BJ (cell line): Measurements from ENCODE around the gene MYO3B. TPM values are rescaled to one million over a fixed set of nuclear protein-coding genes. Genes with fewer than 3 reads are reported as not detected.

Experiments
- CTCF ChIA-PET: fragments of 350-600 bp; formaldehyde crosslinking; extraction: SDS; loops from one replicate; lab custom pipeline; 2021; ENCODE audit warnings: antibody characterized with exemption, inconsistent platforms; lab: Yijun Ruan, JAX
- POLR2A ChIA-PET: fragments of 300-600 bp; sonication (Branson Sonifier 250); formaldehyde crosslinking; extraction: SDS; loops from one replicate; lab custom pipeline; 2021; ENCODE audit warnings: antibody characterized with exemption; lab: Charles Lee
- DNase-seq: peaks from one replicate; pipeline ENCODE4 v3.0.0-alpha.2; 2011; ENCODE audit warnings: low read depth
- H3K27me3 ChIP-seq: 2 replicates; pipeline ENCODE4 v1.6.0; 2011; ENCODE audit warnings: low read length; ENCODE audit not compliant: control insufficient read depth, insufficient read depth
- H3K36me3 ChIP-seq: 2 replicates; pipeline ENCODE4 v1.5.1; 2011; ENCODE audit warnings: low read length; ENCODE audit not compliant: control insufficient read depth, insufficient read depth
- H3K4me3 ChIP-seq: 2 replicates; pipeline ENCODE4 v1.5.1; 2011; ENCODE audit warnings: low read depth, mild to moderate bottlenecking, control low read depth, low read length
- polyA plus RNA-seq: library from polyadenylated mRNA; depleted of rRNA; stranded (reverse); fragments of >200 nt; gene quantifications from 2 replicates; pipeline ENCODE4 v1.2.3, GENCODE V29; 2011
- TF ChIP-seq, protein P1 (sequence below): IDR thresholded peaks from 2 replicates; pipeline ENCODE4 v1.5.1; 2011; ENCODE audit warnings: low read depth, mild to moderate bottlenecking, control low read depth, inconsistent platforms, low read length, moderate library complexity; ENCODE audit not compliant: insufficient read depth

MYO3B gene
- polyA plus RNA-seq, 1 experiment, result not detected

DNA sequence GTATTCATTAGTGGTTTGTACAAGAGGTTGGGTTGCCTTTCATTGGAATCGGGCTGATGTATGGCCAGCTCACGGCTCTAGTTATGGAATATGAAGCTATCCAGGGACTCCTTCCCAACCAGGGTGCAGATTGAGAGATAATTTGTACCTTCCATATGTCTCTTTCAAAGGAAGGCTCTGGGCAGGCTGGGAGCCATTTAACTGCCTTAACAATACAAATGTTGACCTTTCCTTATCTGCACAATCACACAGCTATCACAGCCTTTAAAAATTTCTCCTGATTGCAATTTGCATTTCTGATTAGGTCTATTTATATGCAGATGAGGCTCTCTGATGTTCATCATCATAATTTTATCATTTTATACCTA lies 58.7 kb downstream of the MYO3B start:
- TF ChIP-seq, protein P1, sequence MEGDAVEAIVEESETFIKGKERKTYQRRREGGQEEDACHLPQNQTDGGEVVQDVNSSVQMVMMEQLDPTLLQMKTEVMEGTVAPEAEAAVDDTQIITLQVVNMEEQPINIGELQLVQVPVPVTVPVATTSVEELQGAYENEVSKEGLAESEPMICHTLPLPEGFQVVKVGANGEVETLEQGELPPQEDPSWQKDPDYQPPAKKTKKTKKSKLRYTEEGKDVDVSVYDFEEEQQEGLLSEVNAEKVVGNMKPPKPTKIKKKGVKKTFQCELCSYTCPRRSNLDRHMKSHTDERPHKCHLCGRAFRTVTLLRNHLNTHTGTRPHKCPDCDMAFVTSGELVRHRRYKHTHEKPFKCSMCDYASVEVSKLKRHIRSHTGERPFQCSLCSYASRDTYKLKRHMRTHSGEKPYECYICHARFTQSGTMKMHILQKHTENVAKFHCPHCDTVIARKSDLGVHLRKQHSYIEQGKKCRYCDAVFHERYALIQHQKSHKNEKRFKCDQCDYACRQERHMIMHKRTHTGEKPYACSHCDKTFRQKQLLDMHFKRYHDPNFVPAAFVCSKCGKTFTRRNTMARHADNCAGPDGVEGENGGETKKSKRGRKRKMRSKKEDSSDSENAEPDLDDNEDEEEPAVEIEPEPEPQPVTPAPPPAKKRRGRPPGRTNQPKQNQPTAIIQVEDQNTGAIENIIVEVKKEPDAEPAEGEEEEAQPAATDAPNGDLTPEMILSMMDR, result no peak
- Histone ChIP-seq H3K27me3 (peaks cover 1% of the 10 kb centered on the region; the same call in 1 of the 2 replicates), H3K4me3 (no peak overlapping the region), H3K36me3 (no peaks in the 10 kb centered on the region)
- CTCF ChIA-PET, result interaction anchor here (0.6 to 2.1 kb wide), 9 partner anchors 8 to 580 kb away, joined by 3 to 13 read pairs (median 5); partner anchors contain the start of gene GAD1
- no peak for DNase-seq
- POLR2A ChIA-PET, result no interaction called here

DNA sequence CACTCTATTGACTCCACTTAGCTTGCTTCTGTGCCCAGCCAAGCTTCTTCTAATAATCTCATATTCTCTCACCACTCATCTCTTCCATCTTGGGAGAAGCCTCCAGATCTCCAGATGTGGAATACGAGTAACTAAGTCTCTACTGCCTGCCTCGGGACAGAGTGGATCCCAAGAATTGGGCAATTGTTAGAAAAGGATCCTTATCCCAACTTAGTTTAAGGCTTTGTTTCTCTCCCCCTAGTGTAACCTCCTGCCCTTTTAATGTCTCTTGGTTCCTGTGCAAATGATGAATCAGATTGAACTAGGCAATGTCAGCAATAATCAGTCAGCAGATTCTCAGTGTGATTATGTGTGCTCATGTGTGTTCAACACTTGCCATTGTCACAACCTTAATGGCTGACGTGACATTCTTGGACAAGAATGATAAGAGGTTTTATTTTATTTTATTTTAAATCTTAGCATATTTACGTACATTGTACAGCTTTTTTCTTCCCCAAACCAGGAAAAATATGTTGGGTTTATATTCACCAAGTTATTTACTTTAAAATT lies 59.7 kb downstream of the MYO3B start:
- Histone ChIP-seq H3K4me3 (no peak overlapping the region), H3K27me3 (peaks cover 1% of the 10 kb centered on the region; the same call in 1 of the 2 replicates), H3K36me3 (no peaks in the 10 kb centered on the region)
- DNase-seq, result no peak
- ChIA-PET CTCF (interaction anchor here (2.1 kb wide), 2 partner anchors 13 to 16 kb away, joined by 6 to 7 read pairs; no protein-coding TSS in a partner anchor), POLR2A (no interaction called here)
- TF ChIP-seq, protein P1, result no peak

DNA sequence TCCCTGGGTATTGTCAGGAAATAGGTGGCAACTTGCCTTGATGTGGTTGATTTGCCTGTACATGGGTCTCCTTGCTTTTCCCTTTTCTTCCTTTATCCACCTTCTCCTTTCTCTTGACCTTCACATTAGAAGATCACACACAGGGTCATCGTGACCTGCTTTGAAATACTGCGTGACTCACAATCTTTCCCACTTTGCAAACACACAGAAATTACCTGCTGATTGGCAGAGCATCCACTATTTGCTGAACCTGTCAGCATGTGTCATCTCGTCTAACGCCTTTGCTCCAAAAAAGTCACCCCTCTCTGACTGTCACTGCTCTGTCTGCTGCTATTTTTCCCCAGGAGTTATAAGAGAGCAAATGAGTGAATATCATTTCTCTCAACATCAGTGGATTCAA lies 60.8 kb downstream of the MYO3B start:
- ChIA-PET CTCF (no interaction called here), POLR2A (no interaction called here)
- peaks cover 1% of the 10 kb centered on the region; the same call in 1 of the 2 replicates for H3K27me3 ChIP-seq
- TF ChIP-seq, protein P1, result no peak
- H3K36me3 ChIP-seq, result no peaks in the 10 kb centered on the region
- no peak overlapping the region for H3K4me3 ChIP-seq
- no peak for DNase-seq

DNA sequence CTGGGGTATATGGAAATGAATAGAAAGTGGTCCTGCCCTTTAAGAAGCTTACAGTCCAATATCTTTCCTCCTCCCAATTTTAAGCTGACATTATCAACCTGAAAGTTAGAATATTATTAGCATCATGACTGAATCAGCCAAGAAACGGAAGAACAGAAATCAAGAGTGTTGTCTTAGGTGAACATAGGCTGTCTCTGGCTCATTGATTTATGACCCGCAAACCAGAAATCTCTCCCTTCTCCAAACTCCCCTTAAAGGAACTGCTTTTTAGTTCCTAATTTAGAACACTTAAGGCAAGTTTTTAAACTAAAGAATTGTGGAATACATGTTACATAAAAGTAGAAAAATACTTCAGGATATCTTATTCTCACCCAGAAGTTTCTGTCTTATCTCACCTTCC lies 62.7 kb downstream of the MYO3B start:
- TF ChIP-seq, protein P1, result no peak
- Histone ChIP-seq H3K4me3 (no peak overlapping the region), H3K36me3 (no peaks in the 10 kb centered on the region), H3K27me3 (peaks cover 1% of the 10 kb centered on the region; the same call in 1 of the 2 replicates)
- DNase-seq, result no peak
- POLR2A ChIA-PET, result no interaction called here
- CTCF ChIA-PET, result no interaction called here

DNA sequence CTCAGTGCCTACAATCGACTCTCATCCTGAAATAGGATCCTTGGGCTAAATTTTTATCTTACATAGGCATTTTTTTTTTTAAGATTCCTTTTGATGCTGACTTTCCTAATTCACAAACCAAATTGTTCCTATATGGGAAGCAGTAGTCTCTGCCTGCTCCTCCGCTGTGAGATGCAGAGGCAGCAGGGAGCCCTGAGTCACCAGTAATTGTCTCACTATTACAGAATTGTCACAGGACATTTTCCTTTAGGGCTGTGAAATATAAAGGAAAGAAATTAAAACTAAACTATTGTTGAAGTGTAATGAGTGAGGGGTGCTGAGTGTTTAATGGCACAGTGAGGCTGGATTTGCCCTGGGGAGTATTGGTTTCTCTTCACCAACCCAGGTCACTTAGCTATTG lies 63.8 kb downstream of the MYO3B start:
- ChIA-PET POLR2A (no interaction called here), CTCF (interaction anchor here (1.5 kb wide), 1 partner anchor 11 kb away, joined by 5 read pairs; no protein-coding TSS in a partner anchor)
- Histone ChIP-seq H3K4me3 (no peak overlapping the region), H3K36me3 (no peaks in the 10 kb centered on the region), H3K27me3 (peaks cover 1% of the 10 kb centered on the region; the same call in 1 of the 2 replicates)
- TF ChIP-seq, protein P1, result no peak
- DNase-seq, result no peak
